Psoas muscle (tissue), 8 donors: Measurements from ENCODE around the gene TANC1. TPM values are rescaled to one million over a fixed set of nuclear protein-coding genes. Genes with fewer than 3 reads are reported as not detected.

ENCODE experiments used
- ATAC-seq, 4 donors: fragments of 200-7000 bp; cut with Tn5 transposase; one replicate each; pipeline ENCODE4 v1.9.1; 2020; ENCODE audit warnings: moderate library complexity in 3 of 4, mild to moderate bottlenecking in 2 of 4
- DNase-seq, 2 donors: peaks; one replicate each; pipeline ENCODE4 v3.0.0-alpha.2; 2020
- H3K27ac ChIP-seq: fragments of 200-600 bp; one replicate; pipeline ENCODE4 v1.8.0; 2022
- H3K27me3 ChIP-seq, 3 donors: fragments of 200-600 bp in 1 of 3; one replicate each; pipeline versions ENCODE4 v1.6.1 to v1.8.0; 2013 to 2022; ENCODE audit warnings: low read length in 2 of 3, mild to moderate bottlenecking in 2 of 3, moderate library complexity in 1 of 3; ENCODE audit not compliant: insufficient read depth in 3 of 3
- H3K36me3 ChIP-seq, 2 donors: fragments of 200-600 bp in 1 of 2; one replicate each; pipeline versions ENCODE4 v1.6.1 to v1.8.0; 2013 to 2022; ENCODE audit warnings: low read depth in 1 of 2, mild to moderate bottlenecking in 1 of 2, moderate library complexity in 1 of 2; ENCODE audit not compliant: insufficient read depth in 1 of 2
- H3K4me1 ChIP-seq: fragments of 200-600 bp; one replicate; pipeline ENCODE4 v1.8.0; 2022
- H3K4me3 ChIP-seq: fragments of 200-600 bp; one replicate; pipeline ENCODE4 v1.8.0; 2022; ENCODE audit warnings: mild to moderate bottlenecking
- H3K9me3 ChIP-seq: fragments of 200-600 bp; one replicate; pipeline ENCODE4 v1.8.0; 2022
- WGBS, 3 donors: extraction: QIAGEN DNeasy Blood & Tissue Kit; methylation state at CpG; one replicate each; pipeline versions ENCODE4 v1.1.6 to v1.1.7; 2013; 5-methylcytosine and 5-hydroxymethylcytosine counted together
- intact Hi-C, 2 donors: fragments of 100-400 bp; cut with DNase I; formaldehyde crosslinking; loops; one replicate each; pipeline versions ENCODE4 v1.11.0 to v1.14.2; 2022
- polyA plus RNA-seq, 3 donors: library from polyadenylated mRNA; stranded (reverse); fragments of 200-250 nt; gene quantifications; one replicate each; pipeline ENCODE4 v1.2.3, GENCODE V29; 2013
- total RNA-seq, 4 donors: library from RNA; stranded (reverse); fragmentation: NEBNext Ultra II Directional in 2 of 4; extraction: Animal tissue kit (Norgen Biotek cat#: 25700) in 2 of 4; gene quantifications; one replicate each; pipeline versions ENCODE4 v1.2.1 to v1.2.4, GENCODE V29; 2021 to 2023
- TF ChIP-seq, protein P1 (sequence below): fragments of 200-600 bp; IDR thresholded peaks from one replicate; pipeline ENCODE4 v1.8.0; 2022; ENCODE audit warnings: antibody characterized with exemption
- donor health status: healthy with polysubstance abuse.
- donor health status: DM: no; HTN: no; CAD: no; lungs with moderate emphysema.
- donor health status: Bipolar disorder and iron deficiency.
- donor health status: healthy.
- donor health status: DM: yes; HTN: yes; CAD: no.
- donor health status: DM: no; HTN: no; CAD: no.
- donor health status: DM: no; HTN: no; CAD: no.
- donor health status: DM: yes; HTN: yes; CAD: no.

Gene TANC1
- total and polyA plus RNA-seq, 7 donors, result 1.9 to 7.5 (median 3.2) TPM

DNA sequence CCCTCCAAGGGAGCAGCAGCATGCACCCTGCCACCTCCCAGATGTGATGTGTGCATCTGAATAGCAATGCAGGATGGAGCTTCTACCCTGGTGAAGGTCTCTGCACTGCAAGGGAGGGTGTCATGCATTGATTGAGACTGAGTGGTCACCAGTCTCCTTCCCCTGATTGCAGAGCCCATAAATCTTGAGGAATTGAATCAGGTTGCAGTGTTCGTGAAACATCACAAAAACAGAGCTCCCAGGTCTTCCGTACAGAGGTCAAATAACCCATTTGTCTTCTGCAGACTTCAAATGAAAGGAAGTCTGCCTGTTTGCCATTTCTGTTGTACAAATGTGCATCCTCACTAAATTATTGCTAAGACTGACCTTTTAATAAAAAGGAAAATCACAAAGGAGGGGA is 181.3 kb downstream of the TANC1 start:
- H3K9me3 ChIP-seq, result no peaks in the 10 kb centered on the region
- H3K4me3 ChIP-seq, result no peak overlapping the region
- no peak overlapping the region for H3K27ac ChIP-seq
- DNase-seq, result no peak
- TF ChIP-seq, protein P1, sequence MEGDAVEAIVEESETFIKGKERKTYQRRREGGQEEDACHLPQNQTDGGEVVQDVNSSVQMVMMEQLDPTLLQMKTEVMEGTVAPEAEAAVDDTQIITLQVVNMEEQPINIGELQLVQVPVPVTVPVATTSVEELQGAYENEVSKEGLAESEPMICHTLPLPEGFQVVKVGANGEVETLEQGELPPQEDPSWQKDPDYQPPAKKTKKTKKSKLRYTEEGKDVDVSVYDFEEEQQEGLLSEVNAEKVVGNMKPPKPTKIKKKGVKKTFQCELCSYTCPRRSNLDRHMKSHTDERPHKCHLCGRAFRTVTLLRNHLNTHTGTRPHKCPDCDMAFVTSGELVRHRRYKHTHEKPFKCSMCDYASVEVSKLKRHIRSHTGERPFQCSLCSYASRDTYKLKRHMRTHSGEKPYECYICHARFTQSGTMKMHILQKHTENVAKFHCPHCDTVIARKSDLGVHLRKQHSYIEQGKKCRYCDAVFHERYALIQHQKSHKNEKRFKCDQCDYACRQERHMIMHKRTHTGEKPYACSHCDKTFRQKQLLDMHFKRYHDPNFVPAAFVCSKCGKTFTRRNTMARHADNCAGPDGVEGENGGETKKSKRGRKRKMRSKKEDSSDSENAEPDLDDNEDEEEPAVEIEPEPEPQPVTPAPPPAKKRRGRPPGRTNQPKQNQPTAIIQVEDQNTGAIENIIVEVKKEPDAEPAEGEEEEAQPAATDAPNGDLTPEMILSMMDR, result no peak
- intact Hi-C loops, result no loop called here
- WGBS, 3 donors, result 66 to 82% (median 81%) methylated on average over 2 of the region's 2 CpGs
- H3K4me1 ChIP-seq, result peaks cover 6% of the 10 kb centered on the region
- no peak for ATAC-seq
- H3K36me3 ChIP-seq, result peaks cover 0 to 4% of the 10 kb centered on the region in 2 donors
- no peaks in the 10 kb centered on the region for H3K27me3 ChIP-seq

DNA sequence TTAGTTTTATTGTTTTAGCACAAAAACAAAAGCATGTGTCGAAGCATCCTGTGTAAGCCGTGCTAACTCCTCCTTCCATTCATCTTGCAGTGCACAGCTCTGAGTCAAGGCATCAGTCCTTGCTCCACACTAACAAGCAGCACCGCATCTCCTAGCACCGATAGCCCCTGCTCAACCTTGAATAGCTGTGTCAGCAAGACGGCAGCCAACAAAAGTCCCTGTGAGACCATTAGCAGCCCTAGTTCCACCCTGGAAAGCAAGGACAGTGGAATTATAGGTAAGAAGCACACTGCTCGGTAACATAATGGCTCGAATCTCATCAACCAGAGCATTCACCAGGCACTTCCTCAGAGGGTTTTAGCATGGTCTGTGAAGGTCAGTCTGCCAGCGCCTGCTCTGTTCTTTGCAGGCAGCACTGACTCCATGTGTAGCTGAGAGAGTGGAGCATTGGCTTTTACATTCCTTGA is 181.9 kb downstream of the TANC1 start:
- H3K9me3 ChIP-seq, result no peaks in the 10 kb centered on the region
- intact Hi-C loops, result no loop called here
- H3K4me3 ChIP-seq, result no peak overlapping the region
- no peaks in the 10 kb centered on the region for H3K27me3 ChIP-seq
- peaks cover 6% of the 10 kb centered on the region for H3K4me1 ChIP-seq
- DNase-seq (no peak), ATAC-seq (no peak)
- peaks cover 0 to 4% of the 10 kb centered on the region in 2 donors for H3K36me3 ChIP-seq
- TF ChIP-seq, protein P1, result no peak
- H3K27ac ChIP-seq, result no peak overlapping the region
- whole genome bisulfite sequencing, 3 donors, result 65 to 75% (median 75%) methylated on average over 8 of the region's 8 CpGs

DNA sequence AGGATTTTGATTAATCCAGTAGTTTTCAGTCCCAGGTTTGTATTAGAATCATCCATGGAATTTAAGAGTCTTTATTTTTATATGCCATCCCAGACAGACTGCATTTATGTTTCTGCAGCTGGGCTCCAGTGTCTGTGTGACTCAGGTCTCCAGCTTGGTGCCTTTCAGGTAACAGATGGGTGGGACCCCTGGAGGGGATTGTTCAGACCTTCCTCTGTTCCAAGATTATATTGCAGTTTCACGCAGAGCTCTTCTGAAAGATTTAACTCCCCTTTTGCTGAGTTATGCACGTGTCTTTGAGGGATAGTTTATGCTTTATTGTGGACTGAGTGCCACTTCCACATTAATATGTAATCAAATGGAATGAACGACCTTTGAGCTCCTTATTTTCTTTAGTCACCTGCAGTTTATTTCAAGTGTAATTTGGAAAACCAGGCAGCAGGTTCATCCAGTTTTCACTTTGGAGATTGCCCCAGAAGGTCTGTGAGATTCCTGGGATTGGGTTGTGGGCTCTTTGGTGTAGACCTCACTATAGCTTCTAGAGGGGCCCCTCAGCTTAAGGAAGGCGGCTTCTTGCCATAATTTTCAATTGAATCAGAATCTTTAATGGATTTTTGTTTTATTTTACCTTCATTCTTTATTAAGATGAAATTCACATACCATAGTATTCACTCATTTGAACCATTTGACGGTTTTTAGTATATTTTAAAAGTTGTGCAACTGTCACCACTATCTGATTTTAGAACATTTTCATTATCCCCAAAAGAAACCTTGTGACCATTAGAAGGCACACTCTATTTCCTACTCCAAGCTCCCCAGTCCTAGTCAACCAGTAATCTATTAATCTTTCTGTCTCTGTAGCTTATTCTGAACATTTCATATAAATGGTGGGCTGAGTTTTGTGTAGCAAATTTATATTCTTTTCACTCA is 183.0 kb downstream of the TANC1 start:
- TF ChIP-seq, protein P1, result no peak
- intact Hi-C loops, result no loop called here
- no peak for ATAC-seq
- Histone ChIP-seq H3K4me1 (peaks cover 6% of the 10 kb centered on the region), H3K9me3 (no peaks in the 10 kb centered on the region), H3K36me3 (peaks cover 0 to 4% of the 10 kb centered on the region in 2 donors), H3K27ac (no peak overlapping the region), H3K4me3 (no peak overlapping the region), H3K27me3 (no peaks in the 10 kb centered on the region)
- WGBS, 3 donors, result 92 to 96% (median 92%) methylated on average over 5 of the region's 5 CpGs
- no peak for DNase-seq

DNA sequence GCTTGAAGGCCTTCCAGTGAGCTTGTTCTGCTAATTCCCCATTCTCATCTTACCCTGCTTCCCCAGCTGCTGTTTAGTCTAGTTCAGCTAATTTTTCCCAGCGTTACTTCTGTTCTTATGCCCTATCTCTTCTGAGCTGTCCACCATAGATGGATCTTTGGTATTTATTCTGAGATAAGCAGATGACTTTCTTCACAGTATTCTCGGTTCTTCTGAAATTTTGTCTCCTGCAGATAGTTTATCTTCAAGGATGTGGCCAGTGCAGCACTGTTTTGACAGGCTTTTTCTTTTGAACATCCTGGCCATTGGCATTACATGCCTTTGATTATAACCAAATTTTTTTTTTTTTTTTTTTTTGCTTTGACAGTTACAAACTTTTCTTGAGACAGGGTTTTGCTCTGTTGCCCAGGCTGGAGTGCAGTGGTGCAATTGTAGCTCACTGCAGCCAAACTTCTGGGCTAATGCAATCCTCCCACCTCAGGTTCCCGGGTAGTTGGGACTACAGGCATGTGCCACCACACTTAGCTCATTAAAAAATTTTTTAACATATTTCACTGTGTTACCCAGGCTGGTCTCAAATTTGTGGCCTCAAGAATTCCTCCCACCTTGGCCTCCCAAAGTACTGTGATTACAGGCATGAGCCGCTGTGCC is 183.8 kb downstream of the TANC1 start:
- Histone ChIP-seq H3K27ac (no peak overlapping the region), H3K36me3 (peaks cover 0 to 4% of the 10 kb centered on the region in 2 donors)
- no peak for DNase-seq

More for the DNA sequence above, 183.8 kb downstream of the TANC1 start:
- Histone ChIP-seq H3K9me3 (no peaks in the 10 kb centered on the region), H3K27me3 (no peaks in the 10 kb centered on the region), H3K4me1 (peaks cover 5% of the 10 kb centered on the region), H3K4me3 (no peak overlapping the region)
- ATAC-seq, result no peak
- intact Hi-C loops, result no loop called here
- TF ChIP-seq, protein P1, result no peak
- WGBS, 3 donors, result 78 to 89% (median 84%) methylated on average over 4 of the region's 4 CpGs
